Measurements from ENCODE around the gene ZNF121. TPM values are rescaled to one million over a fixed set of nuclear protein-coding genes. Genes with fewer than 3 reads are reported as not detected.
"Not testable (repeated sequence)": the region's sequence is repeated elsewhere in the genome, so short reads cannot be mapped to it uniquely, and the experiment has no call there.

ZNF121 gene
- total RNA-seq = 10 to 100 TPM; 61.1 to 62.2 TPM

DNA sequence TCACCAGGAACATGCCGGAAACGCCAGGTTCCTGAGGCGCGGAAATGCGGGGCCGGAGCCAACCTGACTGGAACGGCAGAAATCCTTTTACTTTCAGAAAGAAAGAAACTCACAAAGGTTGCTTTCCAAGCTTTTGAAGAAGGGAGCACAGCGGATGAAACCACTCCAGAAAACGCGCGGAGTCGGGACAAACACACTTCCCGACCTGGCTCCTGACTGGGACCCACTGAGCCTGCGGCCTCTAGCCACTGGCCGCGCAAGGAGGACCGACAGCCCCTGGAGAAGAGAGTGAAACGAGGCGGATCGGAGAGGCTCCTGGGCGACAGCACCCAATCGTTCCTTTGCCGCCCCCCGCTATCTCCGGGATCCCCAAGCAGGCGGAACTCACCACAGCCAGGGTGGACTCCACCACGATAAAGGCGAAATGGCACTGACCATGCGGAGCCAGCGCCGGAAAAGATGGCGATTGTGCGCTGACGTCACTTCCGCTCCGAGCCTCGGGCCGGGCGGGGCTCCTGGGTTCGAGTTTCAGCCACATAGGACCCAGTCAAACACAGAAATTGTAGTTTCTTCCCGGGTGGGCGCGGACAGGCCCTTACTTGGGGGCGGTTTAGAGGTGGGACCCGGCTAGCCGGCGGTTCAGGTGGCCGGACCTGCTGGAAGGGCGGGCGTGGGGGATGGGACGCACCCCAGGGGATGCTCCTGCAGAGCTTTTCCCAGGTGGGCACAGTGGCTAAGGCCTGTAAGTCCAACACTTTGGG is at the start of gene ZNF121:
Gene ZNF121, minus strand, starts transcription at position 432 of the 761 bp plus-strand sequence. CDS start 16,407 bp downstream, outside the sequence.
- Mint-ChIP-seq H3K4me3 (peak within 1 kb of the TSS; percentile 93), H3K27ac (peak within 1 kb of the TSS; percentile 93), H3K4me1 (ENCODE audit: low read depth) (peaks cover 31% of the 10 kb centered on the region), H3K27me3 (peaks cover 6% of the 10 kb centered on the region), H3K9me3 (peaks cover 18% of the 10 kb centered on the region), H3K36me3 (peaks cover 37% of the 10 kb centered on the region)
- DNase-seq = peak; percentile 90
- POLR2A ChIA-PET = interaction anchor here (1.6 to 2.6 kb wide), 2 partner anchors 37 to 149 kb away, joined by 5 to 7 read pairs; partner anchors contain the start of gene ZNF266
- intact Hi-C loops (cut with micrococcal nuclease) = loop anchor here (1.0 to 10.0 kb wide), 6 partner anchors 37 to 448 kb away; partner anchors contain the start of genes ZNF266, ZNF426, ZNF559 and ZNF561
- CTCF ChIA-PET = interaction anchor here (0.9 to 2.4 kb wide), 6 partner anchors 36 to 212 kb away, joined by 3 to 10 read pairs (median 4); no protein-coding TSS in a partner anchor

DNA sequence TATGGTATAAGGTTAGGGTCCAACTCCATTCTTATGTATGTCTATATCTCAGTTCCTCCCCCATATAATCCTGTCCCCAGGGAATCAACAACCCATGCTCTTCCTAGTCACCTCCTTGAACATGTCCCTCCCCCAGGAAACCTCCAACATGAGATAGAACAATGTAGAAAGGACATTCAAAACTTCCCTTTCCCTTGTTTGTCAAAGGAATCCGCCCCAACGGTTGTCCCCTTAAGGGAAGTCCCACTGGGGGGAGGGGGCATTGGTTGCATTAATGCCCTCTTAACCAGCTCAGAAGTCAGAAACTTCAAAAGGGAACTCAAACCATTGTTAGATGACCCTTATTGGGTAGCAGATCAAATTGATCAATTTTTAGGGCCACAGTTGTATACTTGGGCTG is 43.6 kb upstream of the ZNF121 start:
- no peaks in the 10 kb centered on the region for H3K9me3 Mint-ChIP-seq
- H3K4me3 Mint-ChIP-seq = no peak overlapping the region
- no peaks in the 10 kb centered on the region for H3K27me3 Mint-ChIP-seq

DNA sequence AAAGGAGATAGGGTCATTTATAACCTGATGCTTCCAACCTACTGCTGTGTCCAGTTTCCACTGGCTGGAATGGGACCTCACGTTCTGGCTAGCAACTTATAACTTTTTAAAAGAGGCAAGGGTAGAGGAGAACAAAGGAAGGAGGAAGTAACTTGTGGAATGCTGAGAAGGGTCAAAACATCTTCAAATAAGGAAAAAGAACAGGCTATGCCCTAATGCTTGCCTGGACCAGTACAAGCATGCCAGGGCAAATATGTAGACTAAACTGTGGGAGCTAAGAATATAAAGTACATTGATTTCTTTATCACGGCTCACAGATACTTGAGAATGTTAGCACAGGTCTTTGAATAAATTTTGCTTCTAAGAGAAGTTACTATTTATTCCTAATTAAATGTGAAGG is 38.2 kb upstream of the ZNF121 start:
- peaks cover 22% of the 10 kb centered on the region for H3K4me1 Mint-ChIP-seq (ENCODE audit: low read depth)
- H3K27ac Mint-ChIP-seq = no peak overlapping the region
- DNase-seq = no peak
- peaks cover 22% of the 10 kb centered on the region for H3K36me3 Mint-ChIP-seq
- H3K27me3 Mint-ChIP-seq = no peaks in the 10 kb centered on the region
- ChIA-PET CTCF (interaction anchor here (0.7 to 1.0 kb wide), 2 partner anchors 35 to 173 kb away, joined by 3 to 4 read pairs; no protein-coding TSS in a partner anchor), POLR2A (no interaction called here)
- intact Hi-C loops (cut with micrococcal nuclease) = loop anchor here (10.0 kb wide), 1 partner anchor 292 kb away; no protein-coding TSS in a partner anchor
- H3K9me3 Mint-ChIP-seq = no peaks in the 10 kb centered on the region
- peak overlapping the region; percentile 48 for H3K4me3 Mint-ChIP-seq

More for the DNA sequence above, 43.6 kb upstream of the ZNF121 start:
- no peak for DNase-seq
- CTCF ChIA-PET = interaction anchor here (0.8 to 1.0 kb wide), 2 partner anchors 10 to 167 kb away, joined by 3 read pairs; no protein-coding TSS in a partner anchor
- POLR2A ChIA-PET = no interaction called here
- intact Hi-C loops (cut with micrococcal nuclease) = loop anchor here (10.0 kb wide), 1 partner anchor 287 kb away; no protein-coding TSS in a partner anchor
- Mint-ChIP-seq H3K27ac (no peak overlapping the region), H3K36me3 (peaks cover 6% of the 10 kb centered on the region), H3K4me1 (ENCODE audit: low read depth) (peaks cover 6% of the 10 kb centered on the region)

DNA sequence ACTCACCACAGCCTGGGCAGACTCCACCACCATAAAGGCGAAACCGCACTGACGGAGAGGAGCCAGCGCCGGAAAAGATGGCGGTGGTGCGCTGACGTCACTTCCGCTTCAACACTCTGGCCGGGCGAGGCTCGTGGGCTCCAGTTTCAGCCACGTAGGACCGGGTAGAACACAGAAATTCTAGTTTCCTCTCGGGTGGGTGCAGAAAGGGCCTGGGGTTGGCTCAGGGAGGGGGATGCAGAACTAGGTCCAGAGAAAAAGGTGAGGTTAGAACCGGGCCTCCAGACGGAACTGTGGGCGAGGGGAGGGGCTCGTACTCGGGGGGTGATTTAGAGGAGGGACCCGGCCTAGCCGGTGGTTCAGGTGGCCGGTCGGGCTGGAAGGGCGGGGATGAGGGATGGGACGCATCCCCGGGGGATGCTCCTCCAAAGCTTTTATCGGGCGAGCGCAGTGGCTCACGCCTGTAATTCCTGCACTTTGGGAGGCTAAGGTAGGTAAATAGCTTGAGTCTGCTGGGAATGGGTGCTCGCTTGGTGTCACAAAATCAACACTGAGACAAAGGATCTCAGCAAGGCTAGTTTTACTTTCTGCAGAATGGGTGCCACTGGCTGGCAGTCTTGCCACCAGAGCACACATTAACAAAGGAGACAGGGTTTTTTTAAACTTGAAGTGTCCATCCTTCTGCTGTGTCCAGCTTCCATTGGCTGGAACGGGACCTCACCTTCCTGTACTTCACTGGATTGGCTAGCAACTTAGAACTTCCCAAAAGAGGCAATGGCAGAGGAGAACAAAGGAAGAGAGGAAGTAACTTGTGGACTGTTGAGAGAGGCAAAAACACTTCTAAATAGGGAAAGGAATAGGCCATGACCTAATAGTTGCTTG is 37.1 kb upstream of the ZNF121 start, which contains the start of gene ZNF561:
Gene ZNF561, minus strand, starts transcription at position 77 of the 882 bp plus-strand sequence. CDS start 1,776 bp downstream, outside the sequence.
- Mint-ChIP-seq H3K4me3 (peak within 1 kb of the TSS; percentile 92), H3K9me3 (no peaks in the 10 kb centered on the region), H3K36me3 (peaks cover 31% of the 10 kb centered on the region), H3K4me1 (ENCODE audit: low read depth) (peaks cover 22% of the 10 kb centered on the region), H3K27ac (peak within 1 kb of the TSS; percentile 99), H3K27me3 (no peaks in the 10 kb centered on the region)
- DNase-seq = peak; percentile 91
- ChIA-PET POLR2A (interaction anchor here (0.6 to 0.8 kb wide), 2 partner anchors 37 to 244 kb away, joined by 3 to 5 read pairs; partner anchors contain the start of gene ZNF121), CTCF (interaction anchor here (1.2 kb wide), 1 partner anchor 174 kb away, joined by 4 read pairs; no protein-coding TSS in a partner anchor)
- intact Hi-C loops (cut with micrococcal nuclease) = loop anchor here (1.0 to 10.0 kb wide), 4 partner anchors 37 to 293 kb away; partner anchors contain the start of genes ZNF121 and ZNF846

DNA sequence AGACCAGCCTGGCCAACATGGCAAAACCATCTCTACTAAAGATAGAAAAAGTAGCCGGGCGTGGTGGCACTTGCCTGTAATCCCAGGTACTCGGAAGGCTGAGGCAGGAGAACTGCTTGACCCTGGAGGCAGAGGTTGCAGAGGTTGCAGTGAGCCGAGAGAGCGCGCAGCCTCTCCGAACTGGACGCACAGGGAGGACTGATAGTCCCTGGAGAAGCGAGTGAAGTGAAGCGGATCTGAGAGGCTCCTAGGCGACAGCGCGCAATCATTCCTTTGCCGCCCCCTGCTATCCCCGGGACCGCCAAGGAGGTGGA is 36.5 kb upstream of the ZNF121 start:
- no peak for DNase-seq
- H3K9me3 Mint-ChIP-seq = no peaks in the 10 kb centered on the region
- H3K27ac Mint-ChIP-seq = peak overlapping the region; percentile 99
- ChIA-PET POLR2A (no interaction called here), CTCF (no interaction called here)
- H3K4me3 Mint-ChIP-seq = peak overlapping the region; percentile 92
- peaks cover 35% of the 10 kb centered on the region for H3K36me3 Mint-ChIP-seq
- intact Hi-C loops (cut with micrococcal nuclease) = loop anchor here (1.0 to 10.0 kb wide), 4 partner anchors 36 to 294 kb away; partner anchors contain the start of genes ZNF121 and ZNF846
- H3K4me1 Mint-ChIP-seq (ENCODE audit: low read depth) = peaks cover 22% of the 10 kb centered on the region
- H3K27me3 Mint-ChIP-seq = no peaks in the 10 kb centered on the region

DNA sequence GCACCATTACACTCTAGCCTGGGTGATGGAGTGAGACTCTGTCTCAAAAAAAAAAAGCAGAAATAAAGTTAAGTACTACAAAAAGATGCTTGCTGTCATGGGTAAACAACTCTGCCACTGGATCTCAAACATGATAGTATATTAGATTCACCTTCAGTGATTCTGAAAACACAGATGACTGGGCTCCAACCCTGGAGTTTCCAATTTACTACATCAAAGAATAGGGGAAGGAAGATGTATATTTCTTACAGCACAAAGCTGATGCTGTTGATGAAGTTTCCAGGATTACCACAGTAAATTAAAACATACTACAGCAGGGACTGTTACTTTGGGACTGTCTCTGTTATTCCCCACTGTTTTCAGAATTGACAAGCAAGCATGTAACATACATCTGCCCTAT is 31.5 kb upstream of the ZNF121 start:
- DNase-seq = no peak
- Mint-ChIP-seq H3K4me1 (ENCODE audit: low read depth) (peaks cover 11% of the 10 kb centered on the region), H3K9me3 (peaks cover 20% of the 10 kb centered on the region), H3K27me3 (no peaks in the 10 kb centered on the region), H3K36me3 (peaks cover 75% of the 10 kb centered on the region), H3K27ac (no peak overlapping the region), H3K4me3 (no peak overlapping the region)
- POLR2A ChIA-PET = no interaction called here
- intact Hi-C loops (cut with micrococcal nuclease) = no loop called here
- CTCF ChIA-PET = interaction anchor here (0.7 kb wide), 1 partner anchor 28 kb away, joined by 4 read pairs; no protein-coding TSS in a partner anchor

DNA sequence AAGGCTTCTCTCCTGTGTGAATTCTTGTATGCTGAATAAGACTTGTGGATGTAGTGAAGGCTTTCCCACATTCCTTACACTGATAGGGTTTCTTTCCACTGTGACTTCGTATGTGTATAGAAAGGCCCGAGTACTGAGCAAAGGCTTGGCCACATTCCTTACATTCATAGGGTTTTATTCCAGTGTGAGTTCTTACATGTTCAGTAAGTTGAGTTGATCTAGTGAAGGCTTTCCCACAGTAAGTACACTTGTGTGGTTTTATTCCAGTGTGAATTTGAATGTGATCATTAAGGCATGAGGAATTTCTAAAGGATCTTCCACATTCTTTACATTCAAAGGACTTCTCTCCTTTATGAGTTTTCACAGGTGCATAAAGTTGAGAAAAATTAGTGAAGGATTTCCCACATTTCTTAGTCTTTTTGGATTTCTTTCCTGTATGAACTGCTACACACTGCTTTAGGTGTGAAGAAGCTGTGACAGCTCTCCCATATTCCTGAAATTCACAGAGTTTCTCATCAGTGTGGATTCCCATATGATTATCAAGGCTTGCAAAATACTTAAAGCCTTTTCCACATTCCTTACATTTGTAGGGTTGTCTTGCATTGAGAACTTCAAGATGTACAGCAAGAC is 26.3 kb upstream of the ZNF121 start:
- ChIA-PET POLR2A (no interaction called here), CTCF (no interaction called here)
- Mint-ChIP-seq H3K4me3 (no peak overlapping the region), H3K36me3 (peaks cover 77% of the 10 kb centered on the region), H3K4me1 (ENCODE audit: low read depth) (no peaks in the 10 kb centered on the region), H3K9me3 (peaks cover 65% of the 10 kb centered on the region), H3K27ac (no peak overlapping the region), H3K27me3 (no peaks in the 10 kb centered on the region)
- no peak for DNase-seq
- intact Hi-C loops (cut with micrococcal nuclease) = no loop called here

DNA sequence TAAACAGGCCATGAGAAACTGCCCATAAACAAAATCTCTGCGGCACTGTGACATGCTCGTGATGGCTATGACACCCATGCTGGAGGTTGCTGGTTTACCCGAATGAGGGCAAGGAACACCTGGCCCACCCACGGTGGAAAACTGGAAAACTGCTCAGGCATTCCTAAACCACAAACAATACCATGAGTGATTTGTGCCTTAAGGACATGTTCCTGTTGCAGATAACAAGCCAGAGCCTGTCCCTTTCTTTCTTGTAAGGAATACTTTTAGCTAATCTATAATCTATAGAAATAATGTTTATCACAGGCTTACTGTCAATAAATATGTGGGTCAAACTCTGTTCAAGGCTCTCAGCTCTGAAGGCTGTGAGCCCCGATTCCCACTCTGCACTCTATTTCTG is 24.6 kb upstream of the ZNF121 start:
- peaks cover 73% of the 10 kb centered on the region for H3K9me3 Mint-ChIP-seq
- POLR2A ChIA-PET = no interaction called here
- no peaks in the 10 kb centered on the region for H3K27me3 Mint-ChIP-seq
- H3K4me1 Mint-ChIP-seq (ENCODE audit: low read depth) = no peaks in the 10 kb centered on the region
- intact Hi-C loops (cut with micrococcal nuclease) = no loop called here
- H3K27ac Mint-ChIP-seq = no peak overlapping the region
- CTCF ChIA-PET = interaction anchor here (0.6 kb wide), 1 partner anchor 76 kb away, joined by 3 read pairs; no protein-coding TSS in a partner anchor
- peaks cover 65% of the 10 kb centered on the region for H3K36me3 Mint-ChIP-seq
- DNase-seq = no peak
- H3K4me3 Mint-ChIP-seq = no peak overlapping the region

DNA sequence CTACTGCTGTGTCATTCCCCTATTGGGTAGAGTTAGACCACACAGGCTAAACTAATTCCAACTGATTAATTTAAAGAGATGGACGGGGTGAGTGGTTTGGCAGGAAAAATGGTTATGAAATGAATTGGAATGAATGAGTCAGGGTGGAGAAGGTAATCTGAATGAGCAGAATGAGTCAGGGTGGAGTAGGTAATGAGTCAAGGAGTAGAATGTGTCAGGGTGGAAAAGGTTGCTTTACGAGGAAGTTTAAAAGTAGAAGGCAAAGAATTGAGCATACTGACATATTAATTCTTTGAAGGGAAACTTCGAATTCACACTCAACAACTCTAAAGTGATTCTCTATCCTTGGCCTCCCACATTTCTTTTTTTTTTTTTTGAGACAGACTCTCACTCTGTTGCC is 12.7 kb upstream of the ZNF121 start:
- intact Hi-C loops (cut with micrococcal nuclease) = no loop called here
- Mint-ChIP-seq H3K27me3 (peaks cover 6% of the 10 kb centered on the region), H3K4me1 (ENCODE audit: low read depth) (peaks cover 6% of the 10 kb centered on the region), H3K9me3 (peaks cover 20% of the 10 kb centered on the region), H3K36me3 (peaks cover 14% of the 10 kb centered on the region), H3K27ac (peak overlapping the region; percentile 66), H3K4me3 (no peak overlapping the region)
- no peak for DNase-seq
- CTCF ChIA-PET = no interaction called here
- POLR2A ChIA-PET = no interaction called here

DNA sequence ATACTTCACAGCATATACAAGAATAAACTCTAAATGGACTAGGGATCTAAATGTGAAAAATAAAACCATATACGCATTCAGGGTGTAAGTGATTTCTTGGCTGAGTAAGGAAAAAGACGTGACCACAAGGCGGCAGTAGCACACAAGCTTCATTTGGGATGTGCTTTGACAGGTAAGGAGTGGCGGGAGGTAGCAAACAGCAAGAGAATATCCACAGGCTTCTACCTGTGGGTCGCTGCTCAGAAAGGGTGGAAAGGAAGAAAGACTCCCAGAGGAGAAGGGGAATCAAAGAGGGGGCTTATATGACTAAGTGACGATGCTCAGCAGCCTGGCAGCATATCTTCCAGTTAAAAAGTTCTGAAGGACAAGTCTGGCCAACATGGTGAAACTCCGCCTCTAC is 2.5 kb upstream of the ZNF121 start:
- CTCF ChIA-PET = interaction anchor here (0.5 to 1.3 kb wide), 8 partner anchors 9 to 342 kb away, joined by 3 to 4 read pairs (median 3); partner anchors contain the start of gene ZNF846
- H3K27me3 Mint-ChIP-seq = peaks cover 6% of the 10 kb centered on the region
- POLR2A ChIA-PET = no interaction called here
- intact Hi-C loops (cut with micrococcal nuclease) = loop anchor here (1.0 to 10.0 kb wide), 3 partner anchors 88 to 382 kb away; partner anchors contain the start of gene ZNF562
- DNase-seq = peak; percentile 88
- H3K9me3 Mint-ChIP-seq = no peaks in the 10 kb centered on the region
- H3K36me3 Mint-ChIP-seq = peaks cover 14% of the 10 kb centered on the region
- H3K4me3 Mint-ChIP-seq = peak overlapping the region; percentile 8
- no peak overlapping the region for H3K27ac Mint-ChIP-seq
- H3K4me1 Mint-ChIP-seq (ENCODE audit: low read depth) = peaks cover 13% of the 10 kb centered on the region

DNA sequence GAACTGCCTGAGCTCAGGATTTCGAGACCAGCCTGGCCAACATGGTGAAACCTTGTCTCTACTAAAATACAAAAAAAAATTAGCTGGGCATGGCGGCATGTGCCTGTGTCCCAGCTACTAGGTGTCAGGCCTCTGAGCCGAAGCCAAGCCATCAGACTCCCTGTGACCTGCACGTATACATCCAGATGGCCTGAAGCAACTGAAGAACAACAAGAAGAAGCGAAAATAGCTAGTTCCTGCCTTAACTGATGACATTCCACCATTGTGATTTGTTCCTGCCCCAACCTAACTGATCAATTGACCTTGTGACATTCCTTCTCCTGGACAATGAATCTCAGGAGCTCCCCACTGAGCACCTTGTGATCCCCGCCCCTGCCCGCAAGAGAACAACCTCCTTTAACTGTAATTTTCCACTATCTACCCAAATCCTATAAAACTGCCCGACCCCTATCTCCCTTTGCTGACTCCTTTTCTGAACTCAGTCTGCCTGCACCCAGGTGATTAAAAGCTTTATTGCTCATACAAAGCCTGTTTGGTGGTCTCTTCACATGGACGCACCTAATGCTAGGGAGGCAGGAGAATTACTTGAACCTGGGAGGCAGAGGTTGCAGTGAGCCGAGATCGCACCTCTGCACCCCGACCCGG is 2.1 kb downstream of the ZNF121 start:
- DNase-seq, H3K27me3 Mint-ChIP-seq, POLR2A ChIA-PET, CTCF ChIA-PET: not testable (repeated sequence)
- Mint-ChIP-seq H3K36me3 (peaks cover 56% of the 10 kb centered on the region), H3K9me3 (peaks cover 36% of the 10 kb centered on the region), H3K4me1 (ENCODE audit: low read depth) (peaks cover 41% of the 10 kb centered on the region), H3K4me3 (peak overlapping the region; percentile 66), H3K27ac (peak overlapping the region; percentile 36)
- intact Hi-C loops (cut with micrococcal nuclease) = loop anchor here (5.0 to 10.0 kb wide), 2 partner anchors 93 to 145 kb away; partner anchors contain the start of genes ZNF266 and ZNF562

All from activated CD4-positive, alpha-beta memory T cell treated with anti-CD3 and anti-CD28 coated beads for 36 hours (primary cell).